ENCODE results near the gene HRH2.

Gene HRH2

GRCh38 chr5:175693741-175694140 lies 35.9 kb downstream of the HRH2 start:
- DNase-seq, result no peak

GRCh38 chr5:175694371-175695160 lies 36.7 kb downstream of the HRH2 start:
- no peak for DNase-seq

GRCh38 chr5:175695161-175696126 lies 37.6 kb downstream of the HRH2 start:
- no peak for DNase-seq

GRCh38 chr5:175696139-175696854 lies 38.4 kb downstream of the HRH2 start:
- peak; percentile 29 for DNase-seq

- DNase-seq, result no peak
Measured at GRCh38 chr5:175696855-175697198, 39.0 kb downstream of the HRH2 start.

- no peak for DNase-seq
Measured at GRCh38 chr5:175697846-175698245, 40.0 kb downstream of the HRH2 start.

GRCh38 chr5:175698401-175699115 lies 40.7 kb downstream of the HRH2 start:
- no peak for DNase-seq

GRCh38 chr5:175700991-175701390 lies 43.1 kb downstream of the HRH2 start:
- DNase-seq, result no peak

- no peak for DNase-seq
Measured at GRCh38 chr5:175701797-175702196, 43.9 kb downstream of the HRH2 start.

GRCh38 chr5:175706499-175706898 lies 48.6 kb downstream of the HRH2 start:
- no peak for DNase-seq

- no peak for DNase-seq
Measured at GRCh38 chr5:175707751-175708375, 50.0 kb downstream of the HRH2 start.

GRCh38 chr5:175709276-175709781 lies 51.5 kb downstream of the HRH2 start:
- DNase-seq, result no peak

- no peak for DNase-seq
Measured at GRCh38 chr5:175710326-175710725, 52.5 kb downstream of the HRH2 start.

- DNase-seq, result no peak
Measured at GRCh38 chr5:175711031-175711430, 53.2 kb downstream of the HRH2 start.

GRCh38 chr5:175711472-175712312 lies 53.8 kb downstream of the HRH2 start:
- no peak for DNase-seq

- DNase-seq, result no peak
Measured at GRCh38 chr5:175712313-175712680, 54.4 kb downstream of the HRH2 start.

GRCh38 chr5:175712681-175713085 lies 54.8 kb downstream of the HRH2 start:
- DNase-seq, result no peak

- no peak for DNase-seq
Measured at GRCh38 chr5:175713930-175714329, 56.1 kb downstream of the HRH2 start.

- no peak for DNase-seq
Measured at GRCh38 chr5:175714479-175715085, 56.7 kb downstream of the HRH2 start.
